Liver (tissue), 9 donors: Measurements from ENCODE around the gene TRUB1. TPM values are rescaled to one million over a fixed set of nuclear protein-coding genes. Genes with fewer than 3 reads are reported as not detected.

Experiments
- DNase-seq: peaks from one replicate; pipeline ENCODE4 v3.0.0-alpha.2; 2017; ENCODE audit warnings: low spot score
- H3K27ac ChIP-seq, 2 donors: one replicate each; pipeline ENCODE4 v1.7.0; 2013; ENCODE audit warnings: inconsistent platforms in 2 of 2, low read length in 2 of 2, control low read depth in 1 of 2, low read depth in 1 of 2, mild to moderate bottlenecking in 1 of 2
- H3K27me3 ChIP-seq, 4 donors: one replicate each; pipeline versions ENCODE4 v1.6.1 to v1.7.0; 2013; ENCODE audit warnings: low read length in 3 of 4, inconsistent platforms in 1 of 4, mild to moderate bottlenecking in 1 of 4, moderate library complexity in 1 of 4; ENCODE audit not compliant: control insufficient read depth in 4 of 4, insufficient read depth in 4 of 4
- H3K36me3 ChIP-seq, 4 donors: one replicate each; pipeline versions ENCODE4 v1.6.1 to v1.7.0; 2013; ENCODE audit warnings: low read length in 3 of 4, mild to moderate bottlenecking in 3 of 4, low read depth in 1 of 4, moderate library complexity in 1 of 4; ENCODE audit not compliant: control insufficient read depth in 4 of 4, insufficient read depth in 3 of 4
- H3K4me1 ChIP-seq, 4 donors: one replicate each; pipeline versions ENCODE4 v1.6.1 to v1.7.0; 2013; ENCODE audit warnings: low read length in 3 of 4, mild to moderate bottlenecking in 3 of 4, moderate library complexity in 1 of 4; ENCODE audit not compliant: control insufficient read depth in 4 of 4, insufficient read depth in 4 of 4
- H3K4me3 ChIP-seq, 3 donors: one replicate each; pipeline versions ENCODE4 v1.6.1 to v1.7.0; 2013; ENCODE audit warnings: low read length in 3 of 3, control low read depth in 1 of 3, low read depth in 1 of 3, mild to moderate bottlenecking in 1 of 3
- H3K9ac ChIP-seq, 2 donors: one replicate each; pipeline ENCODE4 v1.7.0; 2013; ENCODE audit warnings: low read length in 2 of 2, mild to moderate bottlenecking in 2 of 2, moderate library complexity in 2 of 2, control low read depth in 1 of 2, low read depth in 1 of 2
- H3K9me3 ChIP-seq, 4 donors: one replicate each; pipeline versions ENCODE4 v1.6.1 to v1.7.0; 2013; ENCODE audit warnings: low read length in 3 of 4; ENCODE audit not compliant: control insufficient read depth in 4 of 4
- EGR1 ChIP-seq, 2 donors: IDR thresholded peaks; 2 replicates each; pipeline ENCODE4 v1.6.1; 2016 to 2018; ENCODE audit warnings: antibody characterized with exemption in 2 of 2, low read depth in 2 of 2
- FOXA1 ChIP-seq: IDR thresholded peaks from 2 replicates; pipeline ENCODE4 v1.6.1; 2016; ENCODE audit warnings: antibody characterized with exemption
- FOXA2 ChIP-seq: IDR thresholded peaks from 2 replicates; pipeline ENCODE4 v1.6.1; 2016; ENCODE audit warnings: antibody characterized with exemption
- GABPA ChIP-seq, 2 donors: IDR thresholded peaks in 1 of 2; conservative IDR thresholded peaks in 1 of 2; 2 replicates each; pipeline ENCODE4 v1.6.1; 2016; ENCODE audit warnings: antibody characterized with exemption in 2 of 2, mild to moderate bottlenecking in 1 of 2, moderate library complexity in 1 of 2
- HNF4A ChIP-seq, 2 donors: conservative IDR thresholded peaks; 2 replicates each; pipeline ENCODE4 v1.6.1; 2016; ENCODE audit warnings: antibody characterized with exemption in 2 of 2, mild to moderate bottlenecking in 2 of 2
- HNF4G ChIP-seq: IDR thresholded peaks from 2 replicates; pipeline ENCODE4 v1.6.1; 2016; ENCODE audit warnings: antibody characterized with exemption
- JUND ChIP-seq, 2 donors: IDR thresholded peaks; 2 replicates each; pipeline ENCODE4 v1.6.1; 2016; ENCODE audit warnings: antibody characterized with exemption in 2 of 2
- NR2F2 ChIP-seq: IDR thresholded peaks from 2 replicates; pipeline ENCODE4 v1.6.1; 2016; ENCODE audit warnings: antibody characterized with exemption
- RAD21 ChIP-seq, 2 donors: IDR thresholded peaks; 2 replicates each; pipeline ENCODE4 v1.6.1; 2016; ENCODE audit warnings: antibody characterized with exemption in 2 of 2, mild to moderate bottlenecking in 2 of 2
- RXRA ChIP-seq, 2 donors: IDR thresholded peaks; 2 replicates each; pipeline ENCODE4 v1.6.1; 2017 to 2018; ENCODE audit warnings: antibody characterized with exemption in 2 of 2, mild to moderate bottlenecking in 1 of 2
- SP1 ChIP-seq: IDR thresholded peaks from 2 replicates; pipeline ENCODE4 v1.6.1; 2018; ENCODE audit warnings: antibody characterized with exemption, mild to moderate bottlenecking
- TAF1 ChIP-seq: conservative IDR thresholded peaks from 2 replicates; pipeline ENCODE4 v1.6.1; 2016; ENCODE audit warnings: antibody characterized with exemption, mild to moderate bottlenecking
- YY1 ChIP-seq: IDR thresholded peaks from 2 replicates; pipeline ENCODE4 v1.6.1; 2016; ENCODE audit warnings: antibody characterized with exemption, mild to moderate bottlenecking
- WGBS: extraction: QIAGEN DNeasy Blood & Tissue Kit; methylation state at CpG from one replicate; pipeline ENCODE4 v1.1.7; 2013; 5-methylcytosine and 5-hydroxymethylcytosine counted together
- polyA plus RNA-seq, 2 donors: library from polyadenylated mRNA; stranded (reverse) in 1 of 2; unstranded in 1 of 2; fragments of 200-250 nt in 1 of 2; fragments of >200 nt in 1 of 2; fragmentation: Nextera tagmentation in 1 of 2; extraction: Ambion mirVana in 1 of 2; gene quantifications; one replicate each; pipeline versions ENCODE4 v1.2.1 to v1.2.3, GENCODE V29; 2013 to 2015
- total RNA-seq, 2 donors: library from RNA; depleted of rRNA; stranded (reverse); fragments of >200 nt; gene quantifications; one replicate each; pipeline ENCODE4 v1.2.3, GENCODE V29; 2014
- TF ChIP-seq, protein P1 (sequence below): IDR thresholded peaks from 2 replicates; pipeline ENCODE4 v1.6.1; 2016; ENCODE audit warnings: antibody characterized with exemption, mild to moderate bottlenecking
- TF ChIP-seq, protein P2 (sequence below): IDR thresholded peaks from 2 replicates; pipeline ENCODE4 v1.6.1; 2016; ENCODE audit warnings: antibody characterized with exemption
- TF ChIP-seq, protein P3 (sequence below): fragments of 150-350 bp; IDR thresholded peaks from 2 replicates; pipeline ENCODE4 v1.5.1; 2017; ENCODE audit warnings: improper control_type of control experiment, low read depth, low read length; ENCODE audit not compliant: missing input control
- TF ChIP-seq, protein P4 (sequence below): IDR thresholded peaks from 2 replicates; pipeline ENCODE4 v1.6.1; 2016; ENCODE audit warnings: antibody characterized with exemption
- TF ChIP-seq, protein P5 (sequence below): IDR thresholded peaks from 2 replicates; pipeline ENCODE4 v1.6.1; 2016; ENCODE audit warnings: antibody characterized with exemption
- donor health status: healthy.
- donor health status: healthy.
- donor health status: healthy.
- donor health status: healthy.
- donor health status: healthy.

The TRUB1 gene
- total and polyA plus RNA-seq, 4 donors, result 6.1 to 14.1 (median 8.3) TPM

DNA sequence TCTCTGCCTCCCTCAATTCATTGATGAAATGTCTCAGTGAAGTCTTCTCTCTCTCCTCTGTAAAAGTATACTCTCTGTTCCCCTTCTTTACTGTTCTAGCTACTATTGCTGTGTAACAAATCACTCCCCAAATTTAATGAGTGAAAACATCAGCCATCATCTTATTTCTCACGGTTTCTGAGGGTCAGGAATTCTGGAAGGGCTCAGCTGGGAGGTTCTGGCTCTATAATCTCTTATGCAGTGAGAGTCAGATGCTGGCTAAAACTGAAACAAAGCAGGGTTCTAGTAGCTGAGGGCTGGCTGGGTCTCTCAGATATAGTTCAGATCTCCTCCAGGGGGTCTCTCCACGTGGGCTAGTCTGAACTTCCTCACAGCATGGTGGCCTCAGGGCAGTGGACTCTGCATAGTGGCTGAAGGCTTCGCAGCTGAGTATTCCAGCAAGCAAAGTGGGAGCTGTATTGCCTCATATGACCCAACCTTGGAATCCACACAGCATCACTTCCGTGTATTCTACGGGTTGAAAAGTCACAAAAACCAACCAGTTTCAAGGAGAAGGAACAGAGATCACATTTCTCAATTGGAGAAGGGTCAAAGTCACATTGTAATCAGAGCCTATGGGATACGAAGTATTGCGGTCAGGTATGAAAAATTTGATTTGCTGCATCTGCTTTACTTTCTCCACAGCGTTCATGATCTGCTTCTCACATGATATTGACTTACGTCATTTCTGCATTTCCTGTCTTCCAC, 80.4 kb downstream of the TRUB1 start:
- H3K36me3 ChIP-seq, result no peaks in the 10 kb centered on the region
- no peaks in the 10 kb centered on the region for H3K4me1 ChIP-seq
- no peak overlapping the region for H3K4me3 ChIP-seq
- DNase-seq, result no peak
- no peaks in the 10 kb centered on the region for H3K27me3 ChIP-seq
- no peak overlapping the region for H3K9ac ChIP-seq
- H3K27ac ChIP-seq, result no peak overlapping the region
- no peak for TF ChIP-seq FOXA1
- TF ChIP-seq TAF1, result no peak
- TF ChIP-seq, protein P1, sequence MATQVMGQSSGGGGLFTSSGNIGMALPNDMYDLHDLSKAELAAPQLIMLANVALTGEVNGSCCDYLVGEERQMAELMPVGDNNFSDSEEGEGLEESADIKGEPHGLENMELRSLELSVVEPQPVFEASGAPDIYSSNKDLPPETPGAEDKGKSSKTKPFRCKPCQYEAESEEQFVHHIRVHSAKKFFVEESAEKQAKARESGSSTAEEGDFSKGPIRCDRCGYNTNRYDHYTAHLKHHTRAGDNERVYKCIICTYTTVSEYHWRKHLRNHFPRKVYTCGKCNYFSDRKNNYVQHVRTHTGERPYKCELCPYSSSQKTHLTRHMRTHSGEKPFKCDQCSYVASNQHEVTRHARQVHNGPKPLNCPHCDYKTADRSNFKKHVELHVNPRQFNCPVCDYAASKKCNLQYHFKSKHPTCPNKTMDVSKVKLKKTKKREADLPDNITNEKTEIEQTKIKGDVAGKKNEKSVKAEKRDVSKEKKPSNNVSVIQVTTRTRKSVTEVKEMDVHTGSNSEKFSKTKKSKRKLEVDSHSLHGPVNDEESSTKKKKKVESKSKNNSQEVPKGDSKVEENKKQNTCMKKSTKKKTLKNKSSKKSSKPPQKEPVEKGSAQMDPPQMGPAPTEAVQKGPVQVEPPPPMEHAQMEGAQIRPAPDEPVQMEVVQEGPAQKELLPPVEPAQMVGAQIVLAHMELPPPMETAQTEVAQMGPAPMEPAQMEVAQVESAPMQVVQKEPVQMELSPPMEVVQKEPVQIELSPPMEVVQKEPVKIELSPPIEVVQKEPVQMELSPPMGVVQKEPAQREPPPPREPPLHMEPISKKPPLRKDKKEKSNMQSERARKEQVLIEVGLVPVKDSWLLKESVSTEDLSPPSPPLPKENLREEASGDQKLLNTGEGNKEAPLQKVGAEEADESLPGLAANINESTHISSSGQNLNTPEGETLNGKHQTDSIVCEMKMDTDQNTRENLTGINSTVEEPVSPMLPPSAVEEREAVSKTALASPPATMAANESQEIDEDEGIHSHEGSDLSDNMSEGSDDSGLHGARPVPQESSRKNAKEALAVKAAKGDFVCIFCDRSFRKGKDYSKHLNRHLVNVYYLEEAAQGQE, result no peak
- TF ChIP-seq EGR1 (IDR thresholded peaks at IDR 0.05; ENCODE audit: low read depth in 2 of 2), result no peak
- no peak for TF ChIP-seq YY1
- TF ChIP-seq HNF4A (conservative IDR thresholded peaks at IDR 0.05), result no peak
- no peak for TF ChIP-seq RXRA (IDR thresholded peaks at IDR 0.05)
- no peak for TF ChIP-seq SP1
- TF ChIP-seq, protein P2, sequence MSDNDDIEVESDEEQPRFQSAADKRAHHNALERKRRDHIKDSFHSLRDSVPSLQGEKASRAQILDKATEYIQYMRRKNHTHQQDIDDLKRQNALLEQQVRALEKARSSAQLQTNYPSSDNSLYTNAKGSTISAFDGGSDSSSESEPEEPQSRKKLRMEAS, result no peak
- no peak for TF ChIP-seq HNF4G
- TF ChIP-seq JUND (IDR thresholded peaks at IDR 0.05), result no peak
- TF ChIP-seq, protein P3, sequence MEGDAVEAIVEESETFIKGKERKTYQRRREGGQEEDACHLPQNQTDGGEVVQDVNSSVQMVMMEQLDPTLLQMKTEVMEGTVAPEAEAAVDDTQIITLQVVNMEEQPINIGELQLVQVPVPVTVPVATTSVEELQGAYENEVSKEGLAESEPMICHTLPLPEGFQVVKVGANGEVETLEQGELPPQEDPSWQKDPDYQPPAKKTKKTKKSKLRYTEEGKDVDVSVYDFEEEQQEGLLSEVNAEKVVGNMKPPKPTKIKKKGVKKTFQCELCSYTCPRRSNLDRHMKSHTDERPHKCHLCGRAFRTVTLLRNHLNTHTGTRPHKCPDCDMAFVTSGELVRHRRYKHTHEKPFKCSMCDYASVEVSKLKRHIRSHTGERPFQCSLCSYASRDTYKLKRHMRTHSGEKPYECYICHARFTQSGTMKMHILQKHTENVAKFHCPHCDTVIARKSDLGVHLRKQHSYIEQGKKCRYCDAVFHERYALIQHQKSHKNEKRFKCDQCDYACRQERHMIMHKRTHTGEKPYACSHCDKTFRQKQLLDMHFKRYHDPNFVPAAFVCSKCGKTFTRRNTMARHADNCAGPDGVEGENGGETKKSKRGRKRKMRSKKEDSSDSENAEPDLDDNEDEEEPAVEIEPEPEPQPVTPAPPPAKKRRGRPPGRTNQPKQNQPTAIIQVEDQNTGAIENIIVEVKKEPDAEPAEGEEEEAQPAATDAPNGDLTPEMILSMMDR, result no peak
- TF ChIP-seq, protein P4, sequence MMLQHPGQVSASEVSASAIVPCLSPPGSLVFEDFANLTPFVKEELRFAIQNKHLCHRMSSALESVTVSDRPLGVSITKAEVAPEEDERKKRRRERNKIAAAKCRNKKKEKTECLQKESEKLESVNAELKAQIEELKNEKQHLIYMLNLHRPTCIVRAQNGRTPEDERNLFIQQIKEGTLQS, result no peak
- TF ChIP-seq RAD21 (IDR thresholded peaks at IDR 0.05), result no peak
- TF ChIP-seq, protein P5, sequence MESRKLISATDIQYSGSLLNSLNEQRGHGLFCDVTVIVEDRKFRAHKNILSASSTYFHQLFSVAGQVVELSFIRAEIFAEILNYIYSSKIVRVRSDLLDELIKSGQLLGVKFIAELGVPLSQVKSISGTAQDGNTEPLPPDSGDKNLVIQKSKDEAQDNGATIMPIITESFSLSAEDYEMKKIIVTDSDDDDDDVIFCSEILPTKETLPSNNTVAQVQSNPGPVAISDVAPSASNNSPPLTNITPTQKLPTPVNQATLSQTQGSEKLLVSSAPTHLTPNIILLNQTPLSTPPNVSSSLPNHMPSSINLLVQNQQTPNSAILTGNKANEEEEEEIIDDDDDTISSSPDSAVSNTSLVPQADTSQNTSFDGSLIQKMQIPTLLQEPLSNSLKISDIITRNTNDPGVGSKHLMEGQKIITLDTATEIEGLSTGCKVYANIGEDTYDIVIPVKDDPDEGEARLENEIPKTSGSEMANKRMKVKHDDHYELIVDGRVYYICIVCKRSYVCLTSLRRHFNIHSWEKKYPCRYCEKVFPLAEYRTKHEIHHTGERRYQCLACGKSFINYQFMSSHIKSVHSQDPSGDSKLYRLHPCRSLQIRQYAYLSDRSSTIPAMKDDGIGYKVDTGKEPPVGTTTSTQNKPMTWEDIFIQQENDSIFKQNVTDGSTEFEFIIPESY, result no peak
- WGBS, result 83% methylated on average over 9 of the region's 9 CpGs
- no peaks in the 10 kb centered on the region for H3K9me3 ChIP-seq

- no peak for DNase-seq
- Histone ChIP-seq H3K36me3 (no peaks in the 10 kb centered on the region), H3K4me1 (no peaks in the 10 kb centered on the region), H3K4me3 (no peak overlapping the region), H3K9me3 (no peaks in the 10 kb centered on the region), H3K27me3 (no peaks in the 10 kb centered on the region), H3K9ac (no peak overlapping the region), H3K27ac (no peak overlapping the region)
- 91% methylated on average over 2 of the region's 2 CpGs for WGBS
- TF ChIP-seq GABPA (IDR thresholded peaks at IDR 0.05 in 1 of 2, conservative IDR thresholded peaks at IDR 0.05 in 1 of 2), result no peak
- TF ChIP-seq, protein P3, result no peak
- TF ChIP-seq RAD21 (IDR thresholded peaks at IDR 0.05), result no peak
- TF ChIP-seq SP1, result no peak
- TF ChIP-seq, protein P2, result no peak
- TF ChIP-seq HNF4G, result no peak
- TF ChIP-seq FOXA2, result no peak
- TF ChIP-seq FOXA1, result no peak
- no peak for TF ChIP-seq HNF4A (conservative IDR thresholded peaks at IDR 0.05)
- TF ChIP-seq YY1, result no peak
- TF ChIP-seq NR2F2, result no peak
- no peak for TF ChIP-seq RXRA (IDR thresholded peaks at IDR 0.05)
- TF ChIP-seq EGR1 (IDR thresholded peaks at IDR 0.05; ENCODE audit: low read depth in 2 of 2), result no peak
- TF ChIP-seq, protein P5, result no peak
These were observed 82.5 kb downstream of the TRUB1 start for GRCh38 chr10:115020449-115020848.
